CMK (cell line): Measurements from ENCODE around the gene ADCY9.
A peak's percentile ranks its signal among the peaks of the same experiment; 100 is the strongest.
"Not testable (repeated sequence)": the region's sequence is repeated elsewhere in the genome, so short reads cannot be mapped to it uniquely, and the experiment has no call there.

ENCODE experiments used
- DNase-seq: peaks from one replicate; pipeline ENCODE4 v3.0.0-alpha.2; 2010; ENCODE audit warnings: low read depth

The ADCY9 gene

GRCh38 chr16:3950343-3951193 lies 165.7 kb downstream of the ADCY9 start:
- DNase-seq: no peak

GRCh38 chr16:3949946-3950342 lies 166.3 kb downstream of the ADCY9 start:
- no peak for DNase-seq

- DNase-seq: no peak
Observed at GRCh38 chr16:3949287-3949686, 167.0 kb downstream of the ADCY9 start.

GRCh38 chr16:3948378-3948995 lies 167.8 kb downstream of the ADCY9 start:
- no peak for DNase-seq

- no peak for DNase-seq
Observed at GRCh38 chr16:3946604-3947180, 169.6 kb downstream of the ADCY9 start.

GRCh38 chr16:3945751-3946603 lies 170.3 kb downstream of the ADCY9 start:
- DNase-seq: no peak

GRCh38 chr16:3944457-3944856 lies 171.8 kb downstream of the ADCY9 start:
- DNase-seq: not testable (repeated sequence)

- not testable (repeated sequence) for DNase-seq
Observed at GRCh38 chr16:3942146-3942545, 174.1 kb downstream of the ADCY9 start.

- DNase-seq: peak; percentile 30
Observed at GRCh38 chr16:3938843-3939624, 177.2 kb downstream of the ADCY9 start.

- no peak for DNase-seq
Observed at GRCh38 chr16:3938471-3938842, 177.8 kb downstream of the ADCY9 start.

GRCh38 chr16:3937066-3937875 lies 179.0 kb downstream of the ADCY9 start:
- DNase-seq: no peak

GRCh38 chr16:3935921-3936320 lies 180.3 kb downstream of the ADCY9 start:
- no peak for DNase-seq

- DNase-seq: no peak
Observed at GRCh38 chr16:3934491-3935181, 181.6 kb downstream of the ADCY9 start.

- DNase-seq: not testable (repeated sequence)
Observed at GRCh38 chr16:3927147-3927546, 189.1 kb downstream of the ADCY9 start.

GRCh38 chr16:3924763-3925162 lies 191.5 kb downstream of the ADCY9 start:
- DNase-seq: no peak

- no peak for DNase-seq
Observed at GRCh38 chr16:3922241-3922640, 194.0 kb downstream of the ADCY9 start.

- no peak for DNase-seq
Observed at GRCh38 chr16:3920206-3920605, 196.0 kb downstream of the ADCY9 start.

GRCh38 chr16:3919413-3919812 lies 196.8 kb downstream of the ADCY9 start:
- DNase-seq: no peak

GRCh38 chr16:3915426-3916260 lies 200.6 kb downstream of the ADCY9 start:
- DNase-seq: no peak
